ENCODE measurements around the gene IGFBP6.
"Not testable (repeated sequence)": the region's sequence is repeated elsewhere in the genome, so short reads cannot be mapped to it uniquely, and the experiment has no call there.

The IGFBP6 gene

GRCh38 chr12:53098354-53098981 lies 1.0 kb downstream of the IGFBP6 start:
- no peak for DNase-seq

GRCh38 chr12:53099071-53099882 lies 1.8 kb downstream of the IGFBP6 start:
- peak; percentile 80 for DNase-seq

- no peak for DNase-seq
These were observed 3.1 kb downstream of the IGFBP6 start for GRCh38 chr12:53100466-53101151.

- DNase-seq, result no peak
These were observed 3.8 kb downstream of the IGFBP6 start for GRCh38 chr12:53101266-53101665.

- DNase-seq, result no peak
These were observed 4.7 kb downstream of the IGFBP6 start for GRCh38 chr12:53101931-53102781.

GRCh38 chr12:53102883-53103807 lies 5.7 kb downstream of the IGFBP6 start, which contains the start of gene SOAT2:
SOAT2 (plus strand) TSS chr12:53103486; CDS start chr12:53103578, 92 bp downstream.
- DNase-seq, result no peak

GRCh38 chr12:53103860-53104305 lies 6.4 kb downstream of the IGFBP6 start:
- DNase-seq, result no peak

- no peak for DNase-seq
These were observed 7.8 kb downstream of the IGFBP6 start for GRCh38 chr12:53105256-53105655.

- DNase-seq, result no peak
These were observed 8.4 kb downstream of the IGFBP6 start for GRCh38 chr12:53105712-53106439.

- no peak for DNase-seq
These were observed 9.7 kb downstream of the IGFBP6 start for GRCh38 chr12:53107122-53107521.

GRCh38 chr12:53112431-53112830 lies 15.0 kb downstream of the IGFBP6 start:
- DNase-seq, result not testable (repeated sequence)

GRCh38 chr12:53113136-53113705 lies 15.8 kb downstream of the IGFBP6 start:
- no peak for DNase-seq

- no peak for DNase-seq
These were observed 16.5 kb downstream of the IGFBP6 start for GRCh38 chr12:53113951-53114350.

GRCh38 chr12:53115112-53115890 lies 17.8 kb downstream of the IGFBP6 start:
- DNase-seq, result no peak

- no peak for DNase-seq
These were observed 18.6 kb downstream of the IGFBP6 start for GRCh38 chr12:53115891-53116648.

- no peak for DNase-seq
These were observed 21.4 kb downstream of the IGFBP6 start for GRCh38 chr12:53118751-53119300.

GRCh38 chr12:53120685-53121525 lies 23.4 kb downstream of the IGFBP6 start:
- no peak for DNase-seq
